AG04450 (cell line): ENCODE results near the gene ADO. TPM values are rescaled to one million over a fixed set of nuclear protein-coding genes. Genes with fewer than 3 reads are reported as not detected.

Source experiments
- CTCF ChIA-PET: fragments of 300-600, 350-600 bp; formaldehyde crosslinking; extraction: SDS; loops from one replicate; lab custom pipeline; 2022; ENCODE audit warnings: antibody characterized with exemption, inconsistent platforms; lab: Charles Lee
- POLR2A ChIA-PET: fragments of 350-600 bp; formaldehyde crosslinking; extraction: SDS; loops from one replicate; lab custom pipeline; 2021; ENCODE audit warnings: antibody characterized with exemption, inconsistent platforms; lab: Yijun Ruan, JAX
- DNase-seq: peaks from one replicate; pipeline ENCODE4 v3.0.0-alpha.2; 2011; ENCODE audit warnings: low read depth, low spot score
- H3K27ac ChIP-seq: one replicate; pipeline ENCODE4 v1.5.1; 2012; ENCODE audit warnings: low read depth, low read length, control low read depth
- H3K27me3 ChIP-seq: one replicate; pipeline ENCODE4 v1.6.0; 2012; ENCODE audit warnings: low read length; ENCODE audit not compliant: control insufficient read depth, insufficient read depth
- H3K4me3 ChIP-seq: 2 replicates; pipeline ENCODE4 v1.5.1; 2011; ENCODE audit warnings: mild to moderate bottlenecking, low read depth, low read length, control low read depth
- H3K9me3 ChIP-seq: 2 replicates; pipeline ENCODE4 v1.5.1; 2012; ENCODE audit warnings: low read length; ENCODE audit not compliant: control insufficient read depth, insufficient read depth
- polyA plus RNA-seq: library from polyadenylated mRNA; depleted of rRNA; stranded (reverse); fragments of >200 nt; gene quantifications from 2 replicates; pipeline ENCODE4 v1.2.3, GENCODE V29; 2011
- TF ChIP-seq, protein P1 (sequence below): IDR thresholded peaks from 2 replicates; pipeline ENCODE4 v1.5.1; 2011; ENCODE audit warnings: low read depth, low read length, control low read depth, inconsistent platforms

Gene ADO
- polyA plus RNA-seq, 1 experiment = 17.8 TPM

DNA sequence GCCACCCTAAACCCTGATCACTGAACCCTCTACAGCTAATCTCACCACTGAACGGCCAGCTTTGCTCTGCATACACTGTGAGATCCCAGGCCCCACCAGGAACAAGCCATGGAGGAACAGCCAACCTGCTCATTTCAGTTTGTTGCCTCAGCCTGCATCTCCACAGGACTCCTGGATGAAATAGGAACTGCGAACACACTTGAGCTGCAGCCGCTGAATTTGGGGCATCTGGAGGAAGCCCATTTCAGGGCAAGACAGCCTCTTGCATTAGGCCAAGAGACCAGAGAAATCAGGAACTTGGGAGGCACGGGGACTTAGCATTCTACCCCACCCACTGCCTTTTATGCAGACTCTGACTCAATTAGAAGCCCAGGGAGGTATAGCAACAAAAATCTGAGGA is 26.2 kb downstream of the ADO start:
- Histone ChIP-seq H3K27ac (no peak overlapping the region), H3K9me3 (no peaks in the 10 kb centered on the region), H3K4me3 (no peak overlapping the region), H3K27me3 (peaks cover 7% of the 10 kb centered on the region)
- TF ChIP-seq, protein P1, sequence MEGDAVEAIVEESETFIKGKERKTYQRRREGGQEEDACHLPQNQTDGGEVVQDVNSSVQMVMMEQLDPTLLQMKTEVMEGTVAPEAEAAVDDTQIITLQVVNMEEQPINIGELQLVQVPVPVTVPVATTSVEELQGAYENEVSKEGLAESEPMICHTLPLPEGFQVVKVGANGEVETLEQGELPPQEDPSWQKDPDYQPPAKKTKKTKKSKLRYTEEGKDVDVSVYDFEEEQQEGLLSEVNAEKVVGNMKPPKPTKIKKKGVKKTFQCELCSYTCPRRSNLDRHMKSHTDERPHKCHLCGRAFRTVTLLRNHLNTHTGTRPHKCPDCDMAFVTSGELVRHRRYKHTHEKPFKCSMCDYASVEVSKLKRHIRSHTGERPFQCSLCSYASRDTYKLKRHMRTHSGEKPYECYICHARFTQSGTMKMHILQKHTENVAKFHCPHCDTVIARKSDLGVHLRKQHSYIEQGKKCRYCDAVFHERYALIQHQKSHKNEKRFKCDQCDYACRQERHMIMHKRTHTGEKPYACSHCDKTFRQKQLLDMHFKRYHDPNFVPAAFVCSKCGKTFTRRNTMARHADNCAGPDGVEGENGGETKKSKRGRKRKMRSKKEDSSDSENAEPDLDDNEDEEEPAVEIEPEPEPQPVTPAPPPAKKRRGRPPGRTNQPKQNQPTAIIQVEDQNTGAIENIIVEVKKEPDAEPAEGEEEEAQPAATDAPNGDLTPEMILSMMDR = no peak
- no peak for DNase-seq
- CTCF ChIA-PET = interaction anchor here (1.4 kb wide), 1 partner anchor 13 kb away, joined by 9 read pairs; no protein-coding TSS in a partner anchor
- POLR2A ChIA-PET = no interaction called here

DNA sequence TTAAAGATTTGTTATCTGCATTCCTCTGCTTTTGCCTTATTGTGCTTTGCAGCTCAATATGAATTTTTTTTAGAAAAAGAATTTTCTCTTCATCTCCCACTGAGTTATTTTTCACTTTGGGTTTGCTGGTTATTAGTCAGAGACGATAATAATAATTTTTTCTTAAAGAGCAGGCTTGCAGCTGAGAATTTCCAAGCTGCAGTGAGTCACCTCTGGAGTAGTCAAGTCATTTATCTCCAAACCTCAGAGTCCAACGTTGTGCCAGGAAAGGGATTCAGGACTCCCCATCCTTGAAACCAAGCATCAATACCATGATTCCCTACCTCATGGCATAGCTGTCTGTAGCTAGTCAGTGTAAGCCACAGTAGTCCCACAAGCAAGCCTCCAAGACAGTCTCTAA is 26.8 kb downstream of the ADO start:
- no peak overlapping the region for H3K27ac ChIP-seq
- H3K4me3 ChIP-seq = no peak overlapping the region
- DNase-seq = peak; percentile 37
- ChIA-PET CTCF (interaction anchor here (1.2 to 1.4 kb wide), 2 partner anchors 13 to 237 kb away, joined by 3 to 9 read pairs; no protein-coding TSS in a partner anchor), POLR2A (no interaction called here)
- TF ChIP-seq, protein P1 = no peak
- H3K9me3 ChIP-seq = no peaks in the 10 kb centered on the region
- H3K27me3 ChIP-seq = peaks cover 7% of the 10 kb centered on the region

DNA sequence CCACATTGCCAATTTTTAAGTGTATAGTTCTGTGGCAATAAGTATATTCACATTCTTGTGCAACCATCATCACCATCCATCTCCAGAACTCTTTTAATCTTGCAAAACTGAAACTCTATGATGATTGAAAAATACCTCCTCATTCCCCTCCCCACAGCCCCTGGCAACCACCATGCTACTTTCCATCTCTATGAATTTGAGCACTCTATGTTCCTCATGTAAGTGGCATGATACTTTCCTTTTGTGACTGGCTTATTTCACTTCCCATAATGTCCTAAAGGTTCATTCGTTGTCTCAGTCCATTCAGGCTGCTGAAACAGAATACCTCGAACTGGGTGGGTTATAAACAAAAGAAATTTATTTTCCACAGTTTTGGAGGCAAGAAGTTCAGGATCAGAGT is 35.1 kb downstream of the ADO start:
- Histone ChIP-seq H3K4me3 (no peak overlapping the region), H3K27ac (no peak overlapping the region), H3K9me3 (no peaks in the 10 kb centered on the region), H3K27me3 (no peaks in the 10 kb centered on the region)
- ChIA-PET POLR2A (no interaction called here), CTCF (no interaction called here)
- TF ChIP-seq, protein P1 = no peak
- DNase-seq = no peak

DNA sequence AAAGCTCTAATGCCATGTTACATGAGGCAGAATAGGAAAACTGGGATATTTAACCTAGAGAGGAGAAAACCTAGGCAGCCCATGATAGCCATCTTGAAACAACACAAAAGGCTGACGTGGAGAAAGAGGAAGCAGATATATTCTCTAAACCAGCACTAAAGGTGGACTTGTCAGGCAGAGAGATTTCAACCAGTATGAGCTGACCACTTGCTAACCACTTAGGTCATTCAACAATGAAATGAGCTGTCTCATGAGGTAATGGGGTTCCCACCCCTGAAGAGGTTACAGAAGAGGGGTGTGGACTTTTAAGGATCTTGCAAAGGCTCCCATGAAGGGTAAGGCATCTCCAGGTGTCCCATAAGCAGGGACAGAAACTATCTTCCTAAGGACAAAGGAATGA is 38.5 kb downstream of the ADO start:
- no peak for DNase-seq
- Histone ChIP-seq H3K27ac (no peak overlapping the region), H3K27me3 (peaks cover 6% of the 10 kb centered on the region), H3K4me3 (no peak overlapping the region), H3K9me3 (no peaks in the 10 kb centered on the region)
- TF ChIP-seq, protein P1 = no peak
- POLR2A ChIA-PET = no interaction called here
- CTCF ChIA-PET = no interaction called here

DNA sequence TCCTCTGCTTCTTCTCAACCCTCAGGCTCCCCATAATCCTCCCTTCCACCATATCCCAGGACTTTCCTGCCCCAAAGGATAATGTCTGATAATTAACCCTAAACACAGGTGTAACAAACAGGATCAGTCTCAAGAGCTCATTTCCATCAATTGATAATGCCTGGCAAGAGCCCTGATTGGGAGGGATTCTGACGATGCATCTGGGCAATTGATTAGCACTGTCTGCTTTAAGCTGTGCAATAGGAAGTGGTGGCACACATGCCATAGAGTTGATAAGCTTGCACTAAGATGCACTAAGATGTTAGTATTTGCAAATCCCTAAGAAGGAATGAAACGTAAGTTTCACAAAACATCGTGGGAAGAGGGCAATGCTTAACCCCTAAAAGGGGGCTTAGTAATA is 39.1 kb downstream of the ADO start:
- Histone ChIP-seq H3K4me3 (no peak overlapping the region), H3K9me3 (no peaks in the 10 kb centered on the region), H3K27me3 (peaks cover 7% of the 10 kb centered on the region), H3K27ac (no peak overlapping the region)
- DNase-seq = no peak
- ChIA-PET CTCF (no interaction called here), POLR2A (no interaction called here)
- TF ChIP-seq, protein P1 = no peak
